Activated gamma-delta T cell (primary cell): ENCODE measurements around the gene MBTD1.
"Not testable (repeated sequence)": the region's sequence is repeated elsewhere in the genome, so short reads cannot be mapped to it uniquely, and the experiment has no call there.

Experiments used
- DNase-seq: peaks from one replicate; lab custom pipeline; 2025; lab: John Stamatoyannopoulos, UW

Gene MBTD1

DNA sequence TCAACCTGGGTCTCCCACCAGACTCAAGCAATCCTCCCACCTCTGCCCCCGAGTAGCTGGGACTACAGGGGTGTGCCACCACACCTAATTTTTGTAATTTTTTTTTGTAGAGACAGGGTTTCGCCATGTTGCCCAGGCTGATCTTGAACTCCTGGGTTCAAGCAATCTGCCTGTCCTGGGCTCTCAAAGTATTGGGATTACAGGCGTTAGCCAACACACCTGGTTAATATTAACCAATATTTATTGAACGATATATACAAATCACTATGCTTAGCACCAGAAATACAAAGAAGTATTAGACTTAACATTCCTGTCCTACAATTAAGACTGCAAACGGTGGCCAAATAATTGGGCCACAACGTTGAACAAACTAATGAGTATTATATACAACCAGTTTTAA is 4.2 kb downstream of the MBTD1 start:
- DNase-seq: no peak

DNA sequence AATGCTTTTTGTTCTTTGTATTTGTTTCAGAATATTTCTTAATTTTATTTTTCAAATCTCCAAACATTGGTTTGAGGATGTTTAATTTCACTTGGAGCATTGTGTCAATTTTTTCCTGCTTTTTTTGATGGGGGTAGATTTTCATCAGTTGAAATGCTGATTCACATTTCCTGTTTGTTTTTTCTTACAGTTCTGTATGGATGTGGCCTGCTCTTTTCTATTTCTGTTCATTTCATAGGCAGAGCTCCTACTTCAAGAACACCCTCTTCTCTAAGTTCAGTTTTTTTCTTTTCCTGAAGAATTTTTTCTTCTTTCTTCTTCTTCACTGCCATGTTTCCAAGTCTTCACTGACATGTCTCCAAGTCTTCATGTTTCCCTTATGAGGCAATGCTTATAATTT is 8.8 kb downstream of the MBTD1 start:
- DNase-seq: no peak

DNA sequence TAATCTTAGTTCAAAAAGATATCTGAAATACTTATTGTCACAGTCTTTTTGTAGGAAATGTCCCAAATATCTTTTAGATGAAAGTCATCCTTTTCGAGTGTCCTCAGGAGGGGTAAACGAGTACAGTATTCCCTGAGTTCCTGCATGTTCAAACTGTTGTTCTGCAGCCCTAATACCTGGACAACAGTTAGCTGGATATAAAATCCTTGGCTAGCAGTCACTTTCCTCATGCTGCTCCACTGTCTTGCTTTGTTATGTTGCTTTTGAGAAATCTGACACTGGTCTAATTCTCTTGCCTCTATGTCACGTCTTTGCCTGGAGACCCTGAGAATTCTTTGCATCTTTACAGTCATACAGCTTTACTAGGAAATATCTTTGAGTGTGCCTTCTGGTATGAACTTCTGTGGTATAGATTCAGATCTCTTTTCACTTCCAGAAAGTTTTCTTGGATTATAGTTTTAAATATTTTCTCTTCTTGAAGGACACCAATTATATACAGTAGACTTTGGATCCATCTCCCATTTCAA is 9.5 kb downstream of the MBTD1 start:
- no peak for DNase-seq

DNA sequence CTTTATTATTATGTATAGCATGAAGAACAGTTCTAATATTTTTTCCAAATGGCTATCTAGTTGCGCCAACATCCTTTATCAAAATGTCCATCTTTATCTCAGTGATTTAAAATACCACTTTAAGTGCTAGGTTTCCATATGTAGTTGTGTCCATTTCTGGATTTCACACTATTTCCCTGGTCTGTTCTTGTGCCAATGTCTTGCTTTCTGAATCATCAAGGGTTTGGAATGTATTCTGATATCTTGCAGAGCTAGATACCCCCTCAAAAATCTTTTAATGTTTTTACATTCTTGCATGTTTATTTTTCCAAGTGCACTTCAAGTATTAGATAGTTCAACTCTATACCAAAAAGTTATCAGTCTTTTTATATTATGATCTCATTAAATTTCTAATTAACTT is 14.3 kb downstream of the MBTD1 start:
- no peak for DNase-seq

DNA sequence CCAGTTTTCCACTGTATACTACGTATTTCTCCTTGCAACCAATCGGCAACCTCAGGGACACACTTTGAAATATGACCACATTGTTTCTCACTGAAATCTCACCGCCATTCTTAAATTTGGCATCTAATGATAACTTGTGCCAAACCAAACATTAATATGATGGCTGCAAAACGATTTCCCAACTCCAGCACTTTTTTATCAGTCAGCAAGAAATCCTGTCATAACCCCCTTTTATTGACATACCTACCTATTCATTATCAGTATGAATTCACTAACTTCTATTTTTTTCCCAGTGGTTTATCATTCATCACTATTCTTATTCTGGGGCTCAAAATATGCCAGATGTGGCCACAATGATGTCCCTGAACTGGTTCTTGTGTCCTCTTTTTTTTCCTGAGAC is 15.8 kb downstream of the MBTD1 start:
- DNase-seq: no peak

DNA sequence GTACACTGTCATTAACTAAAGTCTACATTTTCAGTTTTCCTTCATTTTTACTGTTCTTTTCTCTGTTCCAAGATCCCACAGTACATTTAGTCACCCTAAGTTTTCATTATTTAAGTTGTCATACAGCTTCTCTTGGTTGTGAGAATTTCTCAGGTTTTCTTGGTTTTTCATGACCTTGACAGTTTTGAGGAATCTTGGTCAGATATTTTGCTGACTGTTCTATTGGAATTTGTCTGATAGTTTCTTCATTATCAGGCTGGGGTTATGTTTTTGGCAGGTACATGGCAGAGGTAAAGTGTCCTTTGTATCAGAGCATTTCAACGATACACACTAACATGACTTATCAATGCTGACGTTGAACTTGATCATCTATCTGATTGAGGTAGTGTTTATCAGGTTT is 19.6 kb downstream of the MBTD1 start:
- no peak for DNase-seq

DNA sequence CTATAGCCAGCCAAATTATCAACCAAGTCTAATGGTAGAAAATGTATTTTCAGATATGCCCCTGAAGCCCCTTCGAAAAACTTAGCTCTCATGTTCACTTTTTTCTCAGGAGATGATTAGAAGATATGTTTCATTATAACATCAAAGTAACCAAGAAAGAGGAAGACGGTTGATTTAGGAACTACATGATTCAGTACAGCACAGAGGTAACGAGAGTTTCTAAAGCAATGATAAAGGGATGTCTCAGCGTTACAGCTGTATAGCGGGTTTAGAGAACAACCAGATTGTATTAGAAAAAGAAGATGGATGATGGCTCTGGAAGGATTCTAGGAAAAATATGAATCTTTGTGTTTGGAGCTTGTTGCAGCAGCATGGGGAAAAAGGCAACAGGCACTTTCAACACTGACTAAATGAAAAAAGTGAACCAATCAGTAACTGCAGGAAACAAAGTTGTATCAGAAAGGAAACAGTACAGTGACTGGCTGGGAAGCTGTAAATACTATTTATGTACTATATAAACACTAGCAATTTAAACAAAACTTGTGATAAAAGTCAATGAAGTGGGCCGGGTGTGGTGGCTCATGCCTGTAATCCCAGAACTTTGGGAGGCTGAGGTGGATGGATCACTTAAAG is 21.5 kb downstream of the MBTD1 start:
- DNase-seq: no peak

DNA sequence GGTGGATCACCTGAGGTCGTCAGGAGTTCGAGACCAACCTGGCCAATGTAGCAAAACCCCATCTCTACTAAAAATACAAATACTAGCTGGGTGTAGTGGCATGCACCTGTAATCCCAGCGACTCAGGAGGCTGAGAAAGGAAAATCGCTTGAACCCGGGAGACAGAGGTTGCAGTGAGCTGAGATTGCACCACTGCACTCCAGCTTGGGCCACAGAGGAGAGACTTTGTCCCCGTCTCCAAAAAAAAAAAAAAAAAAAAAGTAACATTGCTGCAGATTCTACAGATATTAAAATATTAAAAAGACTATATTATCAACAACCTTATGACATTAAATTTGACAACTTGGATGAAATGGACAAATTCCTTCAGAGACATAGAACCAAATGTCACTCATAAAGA is 25.7 kb downstream of the MBTD1 start:
- no peak for DNase-seq

DNA sequence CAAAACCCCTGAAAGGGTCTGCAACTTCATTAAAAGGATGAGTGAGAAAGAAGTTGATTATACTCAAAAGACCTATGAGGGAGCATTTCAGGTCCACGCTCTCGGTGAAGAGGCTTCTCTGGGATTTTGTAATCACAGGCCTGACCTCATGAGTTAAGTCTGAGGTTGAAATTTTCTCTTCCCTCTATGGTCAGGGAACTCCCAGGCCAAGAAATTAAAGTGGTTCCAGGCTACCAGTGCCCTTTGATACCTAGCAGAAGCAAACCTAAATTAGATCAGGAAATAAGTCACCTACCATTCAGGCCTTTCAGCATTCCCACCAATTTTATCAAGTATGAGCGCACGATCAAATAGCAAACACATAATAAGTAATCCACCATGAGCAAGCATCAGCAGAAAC is 27.9 kb downstream of the MBTD1 start:
- DNase-seq: no peak

DNA sequence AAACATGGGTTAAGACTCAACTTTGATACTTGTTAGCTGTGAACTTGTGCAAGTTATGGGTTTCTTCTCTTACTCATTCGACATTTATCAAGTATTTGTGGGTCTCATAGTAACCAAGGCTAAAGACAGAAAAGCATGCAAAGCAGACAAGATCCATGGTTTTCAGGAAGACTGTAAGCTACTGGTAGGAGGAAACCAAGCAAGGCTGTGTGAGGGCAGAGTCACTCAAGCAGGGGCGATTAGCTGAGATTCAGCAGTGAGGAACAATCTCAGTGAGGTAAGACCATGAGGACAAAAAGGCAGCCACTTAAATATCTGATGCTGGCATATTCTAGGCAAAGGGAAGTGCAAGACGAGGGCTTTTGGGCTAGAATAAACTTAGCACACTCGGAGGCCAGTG is 29.5 kb downstream of the MBTD1 start:
- DNase-seq: no peak

DNA sequence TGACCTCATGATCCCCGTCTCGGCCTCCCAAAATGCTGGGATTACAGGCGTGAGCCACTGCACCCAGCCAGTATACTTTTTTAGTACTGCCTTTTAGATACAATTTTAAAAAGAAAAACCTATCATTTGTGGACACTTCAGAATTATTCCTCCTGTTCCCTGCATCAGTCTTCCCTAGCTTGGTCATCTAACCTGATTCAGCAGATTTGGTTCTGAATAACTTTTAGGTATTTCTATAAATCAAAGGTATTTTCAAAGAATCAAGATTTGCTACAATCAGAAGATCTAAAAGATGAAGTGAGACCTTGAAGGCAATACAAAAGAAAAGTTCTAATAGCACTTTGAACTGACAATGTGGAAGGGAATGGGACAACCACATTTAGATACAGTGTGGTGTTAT is 30.0 kb downstream of the MBTD1 start:
- no peak for DNase-seq

DNA sequence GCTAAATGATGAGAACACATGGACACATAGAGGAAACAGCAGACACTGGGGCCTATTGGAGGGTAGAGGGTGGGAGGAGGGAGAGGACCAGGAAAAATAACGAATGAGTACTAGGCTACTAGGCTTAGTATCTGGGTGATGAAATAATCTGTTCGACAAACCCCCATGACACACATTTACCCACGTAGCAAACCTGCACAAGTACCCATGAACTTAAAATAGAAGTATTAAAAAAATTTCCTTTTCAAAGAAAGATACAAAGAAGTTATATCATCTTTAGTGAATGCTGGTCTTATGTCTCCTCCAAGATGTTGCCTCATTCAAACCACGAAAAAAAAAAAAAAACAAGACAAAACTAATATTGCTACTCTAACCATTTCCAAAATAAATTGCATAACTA is 31.7 kb downstream of the MBTD1 start:
- DNase-seq: no peak

DNA sequence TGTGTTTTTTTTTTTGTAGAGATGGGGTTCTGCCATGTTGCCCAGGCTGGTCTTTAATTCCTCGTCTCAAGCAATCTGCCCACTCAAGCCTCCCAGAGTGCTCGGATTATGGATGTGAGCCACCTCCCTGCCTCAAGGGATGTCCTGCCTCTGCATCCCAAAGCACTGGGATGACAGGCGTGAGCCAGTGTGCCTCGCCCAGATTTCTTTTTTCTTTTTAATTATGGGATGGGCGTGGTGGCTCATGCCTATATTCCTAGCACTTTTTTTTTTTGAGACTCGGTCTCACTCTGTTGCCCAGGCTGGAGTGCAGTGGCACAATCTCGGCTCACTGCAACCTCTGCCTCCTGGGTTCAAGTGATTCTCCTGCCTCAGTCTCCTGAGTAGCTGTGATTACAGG is 34.3 kb downstream of the MBTD1 start:
- DNase-seq: not testable (repeated sequence)

DNA sequence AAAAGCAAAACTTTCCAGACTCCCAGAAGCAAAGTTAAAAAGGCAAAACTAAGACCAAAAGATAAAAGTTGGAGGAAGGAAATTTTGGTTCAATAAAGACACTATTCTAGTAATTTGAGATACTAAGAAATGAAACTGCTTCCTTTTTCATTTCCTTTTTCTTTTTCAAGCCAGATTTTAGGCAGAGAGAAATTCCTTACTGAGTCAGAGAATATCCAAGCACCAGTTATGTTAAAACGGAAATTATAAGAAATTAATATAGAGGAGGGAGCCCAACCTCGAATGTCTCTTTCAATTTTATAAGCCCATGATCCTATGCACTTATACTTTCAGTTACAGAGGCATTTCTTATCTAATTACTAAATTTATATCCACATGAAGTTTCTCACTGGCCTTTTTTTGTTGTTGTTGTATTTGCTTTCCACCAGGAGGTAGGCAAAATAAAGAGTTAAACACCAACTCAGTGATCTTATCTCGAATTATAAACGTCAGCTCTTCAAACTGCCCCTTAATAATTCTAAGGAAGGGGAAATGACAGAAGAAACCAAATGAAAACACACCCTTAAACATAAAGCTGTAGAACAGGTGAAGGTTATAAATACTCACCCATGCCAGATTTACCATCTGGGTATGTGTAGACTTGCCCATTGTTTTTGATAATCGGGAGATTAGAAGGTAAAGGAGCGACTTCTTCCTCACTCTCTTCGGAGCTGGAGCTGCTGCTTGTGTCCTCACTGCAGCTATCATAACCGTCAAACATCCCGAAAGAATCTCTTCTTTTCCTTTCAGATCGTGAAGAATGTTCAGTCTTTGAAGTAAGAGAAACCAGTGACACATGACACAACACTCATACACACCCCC is 35.2 kb downstream of the MBTD1 start:
- DNase-seq: no peak

DNA sequence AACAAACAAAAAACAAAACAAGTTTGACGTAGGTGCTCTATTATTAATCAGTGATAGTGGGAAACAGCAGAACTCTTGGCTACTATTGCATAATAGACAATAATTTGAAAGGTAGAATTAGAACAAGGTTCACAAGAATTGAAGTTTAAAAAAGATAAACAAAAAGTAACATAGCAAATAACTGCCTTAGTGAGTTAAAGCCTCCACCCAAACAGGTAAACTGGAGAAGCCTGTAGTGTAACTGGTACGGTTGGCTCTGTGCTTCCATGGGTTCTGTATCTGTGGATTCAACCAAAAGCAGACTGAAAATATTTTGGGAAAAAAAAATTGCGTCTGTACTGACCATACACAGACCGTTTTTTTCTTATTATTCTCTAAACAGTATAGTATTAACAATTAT is 38.5 kb downstream of the MBTD1 start:
- DNase-seq: no peak

DNA sequence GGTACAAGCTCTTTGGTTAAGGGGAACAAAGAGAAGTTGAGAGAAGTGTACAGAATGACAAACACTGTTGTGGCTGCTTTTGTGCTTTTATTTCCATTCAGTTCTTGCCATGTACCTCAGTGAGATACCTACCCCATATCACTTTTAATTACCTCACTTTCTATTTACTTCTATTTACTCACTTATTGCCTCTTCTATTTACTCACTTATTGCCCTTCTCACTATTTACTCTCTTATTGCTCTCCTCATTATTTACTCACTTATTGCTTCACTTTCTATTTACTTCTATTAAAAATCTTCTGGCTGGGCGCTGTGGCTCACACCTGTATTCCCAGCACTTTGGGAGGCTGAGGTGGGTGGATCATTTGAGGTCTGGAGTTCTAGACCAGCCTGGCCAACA is 41.9 kb downstream of the MBTD1 start:
- DNase-seq: no peak

DNA sequence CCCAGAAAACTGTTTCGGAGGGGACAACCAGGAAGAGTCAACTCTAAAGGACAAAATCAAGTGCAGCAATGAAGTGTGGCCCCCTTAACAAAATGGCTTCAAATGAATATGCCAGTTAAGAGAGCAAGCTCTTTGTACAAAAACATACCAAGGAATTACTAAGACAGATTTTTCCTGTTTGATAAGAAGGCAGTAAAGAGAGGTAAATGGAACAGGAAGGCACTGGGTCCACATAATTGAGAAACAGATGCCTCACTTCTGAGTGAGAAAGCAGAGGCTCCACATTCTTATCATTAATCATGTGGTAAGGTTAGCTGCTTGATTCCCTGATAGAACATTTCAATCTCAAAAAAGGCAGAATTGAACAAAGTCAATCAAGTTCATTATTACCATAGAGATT is 44.9 kb downstream of the MBTD1 start:
- no peak for DNase-seq

DNA sequence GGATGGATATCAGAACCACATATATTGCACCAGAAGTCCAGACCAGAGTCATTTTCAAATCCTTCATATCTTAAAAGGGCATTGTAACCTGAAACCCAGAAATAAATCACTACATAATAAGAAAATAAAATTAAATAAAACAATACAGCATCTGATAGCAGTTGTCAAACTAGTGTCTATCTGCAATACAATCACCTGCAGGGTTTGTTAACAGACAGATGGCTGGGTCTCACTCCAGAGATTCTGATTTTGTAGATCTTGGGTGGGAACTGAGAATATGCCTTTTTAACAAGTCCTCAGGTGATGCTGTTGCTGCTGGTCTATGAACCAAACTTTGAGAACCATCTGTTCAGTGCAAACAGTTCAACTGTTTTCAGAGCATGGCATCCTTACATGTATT is 56.0 kb downstream of the MBTD1 start:
- no peak for DNase-seq

DNA sequence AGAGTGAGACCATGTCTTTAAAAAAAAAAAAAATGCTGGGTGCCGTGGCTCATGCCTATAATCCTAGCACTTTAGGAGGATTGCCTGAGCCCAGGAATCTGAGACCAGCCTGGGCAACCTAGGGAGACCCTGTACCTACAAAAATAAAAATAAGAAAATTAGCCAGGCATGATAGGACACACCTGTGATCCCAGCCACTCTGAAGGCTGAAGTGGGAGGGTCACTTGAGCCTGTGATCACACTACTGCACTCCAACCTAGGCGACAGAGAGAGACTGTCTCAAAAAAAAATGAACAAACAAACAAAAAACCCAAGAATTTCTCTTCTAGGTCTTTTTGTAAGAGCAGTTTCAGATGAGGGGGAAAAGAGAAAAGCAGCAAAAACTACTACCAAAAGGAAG is 59.0 kb downstream of the MBTD1 start:
- DNase-seq: no peak

DNA sequence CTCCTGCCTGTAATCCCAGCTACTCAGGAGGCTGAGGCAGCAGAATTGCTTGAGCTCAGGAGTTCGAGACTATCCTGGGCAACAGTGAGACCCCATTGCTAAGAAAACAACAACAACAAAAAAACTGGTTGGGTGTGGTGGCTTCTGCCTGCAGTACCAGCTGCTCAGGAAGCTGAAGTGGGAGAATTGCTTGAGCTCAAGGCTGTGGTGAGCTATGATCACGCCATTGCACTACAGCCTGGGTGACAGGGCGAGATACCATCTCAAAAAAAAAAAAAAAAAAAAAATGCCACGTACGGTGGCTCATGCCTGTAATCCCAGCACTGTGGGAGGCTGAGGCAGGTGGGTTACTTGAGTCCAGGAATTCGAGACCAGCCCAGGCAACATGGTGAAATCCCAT is 59.6 kb downstream of the MBTD1 start:
- DNase-seq: no peak

DNA sequence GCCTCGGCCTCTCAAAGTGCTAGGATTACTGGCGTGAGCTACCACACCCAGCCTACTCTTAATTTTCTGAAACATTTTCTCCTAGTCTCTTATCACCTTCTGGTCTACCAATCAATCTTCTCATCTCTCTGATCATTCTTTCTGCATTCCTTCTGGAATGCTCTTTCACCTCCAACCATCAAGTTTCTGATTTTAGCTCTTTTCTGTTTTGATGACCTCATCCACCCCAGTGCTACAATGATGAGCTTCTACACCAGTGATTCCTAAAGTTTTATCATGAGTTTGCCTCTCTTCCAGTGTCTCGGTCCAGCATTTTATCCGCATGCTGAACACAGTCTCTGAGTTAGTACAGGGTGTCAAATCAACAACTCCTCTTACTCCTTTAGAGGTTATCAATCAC is 62.1 kb downstream of the MBTD1 start:
- DNase-seq: no peak

DNA sequence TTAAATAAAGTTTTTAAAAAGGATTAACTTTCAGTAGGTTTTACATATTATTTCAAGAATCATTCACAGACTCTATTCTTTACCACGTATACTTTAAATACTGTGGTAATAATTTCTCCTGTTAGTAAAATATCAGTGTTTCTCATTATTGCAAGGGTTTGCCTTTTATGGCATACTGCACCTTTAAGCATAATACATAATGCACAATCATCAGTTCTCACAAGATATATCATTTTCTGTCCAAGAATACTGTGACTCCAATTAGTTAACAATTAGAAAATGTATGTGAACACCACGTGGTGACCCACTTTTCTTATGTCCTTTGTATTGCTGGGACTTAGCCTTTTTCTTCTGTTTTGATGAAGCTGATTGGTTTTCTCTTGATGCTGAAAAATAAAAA is 68.0 kb downstream of the MBTD1 start:
- no peak for DNase-seq

DNA sequence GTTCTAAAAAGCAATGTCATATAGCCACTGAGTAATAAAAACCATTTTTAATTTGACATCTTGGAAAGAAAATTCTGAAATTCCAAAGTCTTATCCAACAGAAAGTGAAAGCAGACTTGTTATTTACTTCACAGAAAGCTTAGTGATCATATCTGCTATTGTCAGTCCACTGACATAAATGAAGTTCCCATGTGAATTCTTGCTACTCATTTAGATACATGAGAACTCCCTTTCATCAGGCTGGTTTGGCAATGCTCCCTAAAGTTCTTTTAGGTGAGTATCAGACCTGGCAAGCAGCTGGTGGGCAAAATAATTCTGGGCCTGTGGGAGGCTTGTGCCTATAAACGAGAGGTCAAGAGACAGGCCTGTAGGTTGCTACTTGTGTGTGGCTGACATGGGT is 70.2 kb downstream of the MBTD1 start:
- no peak for DNase-seq

DNA sequence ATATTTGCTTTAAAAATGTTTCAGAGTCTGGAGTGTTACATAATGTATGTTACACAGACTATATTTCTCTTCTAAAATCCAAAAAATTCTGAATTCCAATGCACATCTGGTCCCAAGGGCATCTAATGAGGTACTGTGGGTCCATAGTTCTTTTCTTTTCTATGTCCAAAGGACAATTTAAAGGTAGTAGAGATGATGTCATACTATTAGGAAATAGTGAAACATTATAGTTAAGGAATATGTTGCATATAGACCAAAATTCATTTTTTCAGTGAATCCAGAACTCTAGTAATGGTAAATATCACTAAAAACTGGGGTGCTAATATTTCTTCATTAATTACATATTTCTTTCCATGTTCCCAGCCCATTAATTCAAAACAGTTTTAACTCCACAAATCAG is 70.7 kb downstream of the MBTD1 start:
- no peak for DNase-seq
